GM19193 (cell line): ENCODE results near the gene KRTCAP3.

Source experiments
- POLR2A ChIP-seq: IDR thresholded peaks from 4 replicates; pipeline ENCODE4 v1.6.1; 2011; ENCODE audit not compliant: insufficient read depth, insufficient read length; ENCODE audit errors: extremely low read depth

Gene KRTCAP3

GRCh38 chr2:27489498-27490397 lies 47.6 kb downstream of the KRTCAP3 start, which contains the start of gene IFT172:
IFT172 (minus strand) TSS chr2:27489743; CDS start chr2:27489653, 90 bp downstream.
- peak; percentile 46 for TF ChIP-seq POLR2A

GRCh38 chr2:27492557-27492956 lies 50.4 kb downstream of the KRTCAP3 start:
- TF ChIP-seq POLR2A: no peak

GRCh38 chr2:27493948-27494283 lies 51.7 kb downstream of the KRTCAP3 start:
- no peak for TF ChIP-seq POLR2A
